Measurements from ENCODE around the gene SERF2. TPM values are rescaled to one million over a fixed set of nuclear protein-coding genes. Genes with fewer than 3 reads are reported as not detected.

Gene SERF2
- total and polyA plus RNA-seq, 10 of the 15 experiments (the other 5 are each of a cell fraction or from before 2014, with no cell fraction given): 464 to 4,159 (median 1,014) TPM

DNA sequence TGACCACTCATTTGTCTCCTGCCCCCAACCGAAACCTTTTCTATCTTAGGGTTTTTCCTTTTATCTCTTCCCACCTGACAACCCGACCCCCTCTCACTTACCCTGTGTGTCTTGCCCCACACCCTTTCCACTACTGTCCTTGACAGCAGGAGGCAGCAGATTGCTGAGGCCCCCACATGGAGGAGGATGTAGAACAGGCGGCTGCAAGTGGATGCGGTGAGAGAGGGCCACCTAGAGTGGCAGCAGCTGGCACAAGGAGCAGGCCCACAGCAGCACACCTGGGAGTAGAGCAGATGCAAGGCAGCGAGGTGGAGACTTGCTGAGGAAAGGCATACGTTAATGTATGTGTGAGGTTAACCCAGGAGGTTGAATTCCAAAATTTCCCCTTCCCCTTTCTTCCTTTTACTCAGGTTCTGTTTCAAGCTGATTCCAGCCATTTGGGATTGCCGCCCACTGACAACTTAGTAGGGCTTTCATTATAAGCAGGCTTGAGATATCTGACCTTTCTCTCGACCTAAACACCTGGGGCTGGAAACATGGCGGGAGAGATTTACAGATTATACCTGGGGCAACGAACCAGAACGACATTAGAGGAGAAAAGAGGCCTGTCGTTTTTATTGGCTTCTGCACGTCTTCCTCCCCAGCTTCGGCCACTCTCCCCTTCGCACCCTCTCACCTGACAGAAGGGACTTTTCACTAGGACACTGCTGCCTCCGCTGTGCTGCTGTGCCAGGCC, 7.3 kb downstream of the SERF2 start (continued):
- TF ChIP-seq, protein P1, sequence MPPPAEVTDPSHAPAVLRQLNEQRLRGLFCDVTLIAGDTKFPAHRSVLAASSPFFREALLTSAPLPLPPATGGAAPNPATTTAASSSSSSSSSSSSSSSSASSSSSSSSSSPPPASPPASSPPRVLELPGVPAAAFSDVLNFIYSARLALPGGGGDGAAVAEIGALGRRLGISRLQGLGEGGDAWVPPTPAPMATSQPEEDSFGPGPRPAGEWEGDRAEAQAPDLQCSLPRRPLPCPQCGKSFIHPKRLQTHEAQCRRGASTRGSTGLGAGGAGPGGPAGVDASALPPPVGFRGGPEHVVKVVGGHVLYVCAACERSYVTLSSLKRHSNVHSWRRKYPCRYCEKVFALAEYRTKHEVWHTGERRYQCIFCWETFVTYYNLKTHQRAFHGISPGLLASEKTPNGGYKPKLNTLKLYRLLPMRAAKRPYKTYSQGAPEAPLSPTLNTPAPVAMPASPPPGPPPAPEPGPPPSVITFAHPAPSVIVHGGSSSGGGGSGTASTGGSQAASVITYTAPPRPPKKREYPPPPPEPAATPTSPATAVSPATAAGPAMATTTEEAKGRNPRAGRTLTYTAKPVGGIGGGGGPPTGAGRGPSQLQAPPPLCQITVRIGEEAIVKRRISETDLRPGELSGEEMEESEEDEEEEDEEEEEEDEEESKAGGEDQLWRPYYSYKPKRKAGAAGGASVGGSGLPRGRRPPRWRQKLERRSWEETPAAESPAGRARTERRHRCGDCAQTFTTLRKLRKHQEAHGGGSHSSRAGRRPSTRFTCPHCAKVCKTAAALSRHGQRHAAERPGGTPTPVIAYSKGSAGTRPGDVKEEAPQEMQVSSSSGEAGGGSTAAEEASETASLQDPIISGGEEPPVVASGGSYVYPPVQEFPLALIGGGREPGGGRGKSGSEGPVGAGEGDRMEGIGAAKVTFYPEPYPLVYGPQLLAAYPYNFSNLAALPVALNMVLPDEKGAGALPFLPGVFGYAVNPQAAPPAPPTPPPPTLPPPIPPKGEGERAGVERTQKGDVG (CRISPR knock-in tag; IDR thresholded peaks at IDR 0.05): no peak
- no peak for TF ChIP-seq BHLHE40 (IDR thresholded peaks at IDR 0.05; ENCODE audit: borderline replicate concordance in 1 of 2, low read depth in 2 of 2, low read length in 1 of 2)
- TF ChIP-seq KDM1A (IDR thresholded peaks at IDR 0.05; ENCODE audit: borderline replicate concordance): no peak
- TF ChIP-seq, protein P2, sequence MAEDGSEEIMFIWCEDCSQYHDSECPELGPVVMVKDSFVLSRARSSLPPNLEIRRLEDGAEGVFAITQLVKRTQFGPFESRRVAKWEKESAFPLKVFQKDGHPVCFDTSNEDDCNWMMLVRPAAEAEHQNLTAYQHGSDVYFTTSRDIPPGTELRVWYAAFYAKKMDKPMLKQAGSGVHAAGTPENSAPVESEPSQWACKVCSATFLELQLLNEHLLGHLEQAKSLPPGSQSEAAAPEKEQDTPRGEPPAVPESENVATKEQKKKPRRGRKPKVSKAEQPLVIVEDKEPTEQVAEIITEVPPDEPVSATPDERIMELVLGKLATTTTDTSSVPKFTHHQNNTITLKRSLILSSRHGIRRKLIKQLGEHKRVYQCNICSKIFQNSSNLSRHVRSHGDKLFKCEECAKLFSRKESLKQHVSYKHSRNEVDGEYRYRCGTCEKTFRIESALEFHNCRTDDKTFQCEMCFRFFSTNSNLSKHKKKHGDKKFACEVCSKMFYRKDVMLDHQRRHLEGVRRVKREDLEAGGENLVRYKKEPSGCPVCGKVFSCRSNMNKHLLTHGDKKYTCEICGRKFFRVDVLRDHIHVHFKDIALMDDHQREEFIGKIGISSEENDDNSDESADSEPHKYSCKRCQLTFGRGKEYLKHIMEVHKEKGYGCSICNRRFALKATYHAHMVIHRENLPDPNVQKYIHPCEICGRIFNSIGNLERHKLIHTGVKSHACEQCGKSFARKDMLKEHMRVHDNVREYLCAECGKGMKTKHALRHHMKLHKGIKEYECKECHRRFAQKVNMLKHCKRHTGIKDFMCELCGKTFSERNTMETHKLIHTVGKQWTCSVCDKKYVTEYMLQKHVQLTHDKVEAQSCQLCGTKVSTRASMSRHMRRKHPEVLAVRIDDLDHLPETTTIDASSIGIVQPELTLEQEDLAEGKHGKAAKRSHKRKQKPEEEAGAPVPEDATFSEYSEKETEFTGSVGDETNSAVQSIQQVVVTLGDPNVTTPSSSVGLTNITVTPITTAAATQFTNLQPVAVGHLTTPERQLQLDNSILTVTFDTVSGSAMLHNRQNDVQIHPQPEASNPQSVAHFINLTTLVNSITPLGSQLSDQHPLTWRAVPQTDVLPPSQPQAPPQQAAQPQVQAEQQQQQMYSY (CRISPR knock-in tag; IDR thresholded peaks at IDR 0.05): no peak
- TF ChIP-seq CEBPB (IDR thresholded peaks at IDR 0.05; ENCODE audit: borderline replicate concordance in 1 of 2, low read depth in 2 of 2, low read length in 2 of 2): no peak
- TF ChIP-seq BRCA1 (IDR thresholded peaks at IDR 0.05; ENCODE audit: low read depth, low read length): no peak
- TF ChIP-seq MXI1 (IDR thresholded peaks at IDR 0.05; ENCODE audit: low read depth, low read length): no peak
- TF ChIP-seq TCF12 (IDR thresholded peaks at IDR 0.05; ENCODE audit: low read depth, low read length): peak; percentile 51; the same call in 1 of the 2 replicates
- TF ChIP-seq ZNF384 (IDR thresholded peaks at IDR 0.05; ENCODE audit: borderline replicate concordance, low read depth, low read length): no peak
- TF ChIP-seq IKZF1 (conservative IDR thresholded peaks at IDR 0.05): no peak; the same call in 1 of the 2 replicates
- TF ChIP-seq CBX3 (IDR thresholded peaks at IDR 0.05; ENCODE audit: borderline replicate concordance, low read depth): no peak
- TF ChIP-seq BACH1 (IDR thresholded peaks at IDR 0.05; ENCODE audit: borderline replicate concordance): no peak
- TF ChIP-seq IRF4 (IDR thresholded peaks at IDR 0.05; ENCODE audit: low read depth, low read length): no peak
- no peak for TF ChIP-seq HDAC6 (IDR thresholded peaks at IDR 0.05; ENCODE audit: unreplicated experiment)
- no peak for TF ChIP-seq EP300 (IDR thresholded peaks at IDR 0.05; ENCODE audit: borderline replicate concordance in 1 of 2, control insufficient read depth in 1 of 2, low read depth in 2 of 2, low read length in 2 of 2)
- no peak for TF ChIP-seq CHD4 (IDR thresholded peaks at IDR 0.05)
- no peak for TF ChIP-seq CREB1 (IDR thresholded peaks at IDR 0.05; ENCODE audit: low read depth)
- TF ChIP-seq SUZ12 (IDR thresholded peaks at IDR 0.05; ENCODE audit: unreplicated experiment): no peak
- no peak for TF ChIP-seq FOS (IDR thresholded peaks at IDR 0.05; ENCODE audit: borderline replicate concordance, extremely low read depth, insufficient read length)
- TF ChIP-seq ASH2L (IDR thresholded peaks at IDR 0.05; ENCODE audit: borderline replicate concordance, low read depth): no peak
- TF ChIP-seq FOXM1 (IDR thresholded peaks at IDR 0.05; ENCODE audit: low read depth, low read length): no peak
- TF ChIP-seq IKZF2 (IDR thresholded peaks at IDR 0.05): peak in 1 of 2 experiments; percentile 35; a peak in 1 of 4 replicates
- 0 out of 2 replicates have a peak, but pooled peaks have one; percentile 1 for TF ChIP-seq YY1 (IDR thresholded peaks at IDR 0.05; ENCODE audit: low read depth, low read length)
